ENCODE measurements around the gene ESF1.

Gene ESF1

DNA sequence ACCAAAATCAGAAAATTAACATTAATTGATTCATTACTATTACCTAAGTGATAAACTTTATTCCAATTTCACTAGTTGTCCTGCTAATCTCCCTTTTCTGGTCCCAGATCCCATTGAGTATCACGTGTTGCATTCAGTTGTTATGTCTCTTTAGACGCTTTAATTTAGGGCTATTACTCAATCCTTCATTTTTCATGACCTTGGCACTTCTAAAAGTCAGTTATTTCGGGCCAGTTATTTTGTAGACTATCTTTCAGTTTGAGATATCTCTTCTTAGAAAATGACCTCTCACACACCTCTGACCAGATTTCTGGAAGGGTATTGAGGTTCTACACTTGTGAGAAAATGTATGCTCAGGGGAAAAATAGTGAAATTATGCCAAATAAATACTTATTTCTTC lies 112.0 kb downstream of the ESF1 start:
- no peak for DNase-seq

DNA sequence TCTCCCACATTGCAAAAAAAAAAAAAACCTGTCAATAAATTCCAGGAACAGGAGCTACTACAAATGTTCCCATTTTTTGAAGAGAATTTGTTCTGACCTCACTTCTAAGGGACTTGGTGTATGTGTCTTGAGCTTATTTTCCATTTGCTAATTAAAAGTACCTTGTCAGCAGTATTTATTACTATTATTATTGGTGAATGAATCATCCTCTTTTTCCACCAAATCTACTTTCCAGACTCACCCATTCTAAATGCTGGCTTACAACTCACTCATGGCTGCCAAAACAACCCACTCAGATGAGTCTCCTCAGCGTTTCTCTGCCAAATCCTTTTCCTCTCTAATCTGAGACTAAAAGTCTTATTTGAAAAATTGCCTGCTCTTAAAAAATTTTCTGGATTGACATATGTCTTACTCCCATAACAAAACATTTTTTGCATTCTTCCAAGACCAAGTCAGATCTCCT lies 112.8 kb downstream of the ESF1 start:
- no peak for DNase-seq

DNA sequence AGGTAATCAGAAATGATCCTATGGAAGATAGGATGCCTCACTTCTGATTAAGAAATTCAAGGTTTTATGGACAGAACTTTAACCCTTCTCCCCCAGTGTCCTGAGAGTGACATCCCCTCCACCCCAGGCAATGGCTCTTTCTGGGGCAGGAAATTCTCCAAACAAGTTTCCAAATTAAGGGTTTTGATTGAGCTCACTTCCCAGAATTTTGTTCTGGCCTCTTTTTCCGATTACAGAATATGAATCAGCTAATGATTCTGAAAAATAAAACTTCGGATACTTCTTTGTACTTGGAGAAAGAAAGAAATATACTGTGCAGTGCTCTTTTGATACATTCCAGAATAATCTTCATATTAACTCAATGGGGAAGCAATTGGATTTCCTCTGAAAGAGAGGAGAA lies 113.2 kb downstream of the ESF1 start:
- no peak for DNase-seq

DNA sequence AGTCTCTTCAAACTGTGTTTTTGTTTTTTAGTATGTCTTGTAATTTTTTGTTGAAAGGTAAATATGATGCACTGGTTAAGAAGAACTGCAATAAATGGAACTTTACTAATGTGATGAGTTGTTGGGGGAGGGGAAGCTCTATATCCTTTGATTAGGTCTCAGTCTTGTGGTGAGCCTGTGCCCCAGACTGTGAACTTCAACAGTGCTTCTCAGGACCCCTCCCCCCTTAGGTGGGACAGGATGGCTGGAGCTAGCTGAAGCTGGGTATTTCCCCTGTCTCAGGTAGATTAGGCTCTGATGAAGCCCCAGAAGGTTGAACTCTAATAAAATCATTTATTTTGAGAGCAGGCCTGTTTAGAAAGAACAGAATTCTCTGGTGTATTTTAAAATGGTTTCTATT lies 114.6 kb downstream of the ESF1 start:
- DNase-seq: no peak

DNA sequence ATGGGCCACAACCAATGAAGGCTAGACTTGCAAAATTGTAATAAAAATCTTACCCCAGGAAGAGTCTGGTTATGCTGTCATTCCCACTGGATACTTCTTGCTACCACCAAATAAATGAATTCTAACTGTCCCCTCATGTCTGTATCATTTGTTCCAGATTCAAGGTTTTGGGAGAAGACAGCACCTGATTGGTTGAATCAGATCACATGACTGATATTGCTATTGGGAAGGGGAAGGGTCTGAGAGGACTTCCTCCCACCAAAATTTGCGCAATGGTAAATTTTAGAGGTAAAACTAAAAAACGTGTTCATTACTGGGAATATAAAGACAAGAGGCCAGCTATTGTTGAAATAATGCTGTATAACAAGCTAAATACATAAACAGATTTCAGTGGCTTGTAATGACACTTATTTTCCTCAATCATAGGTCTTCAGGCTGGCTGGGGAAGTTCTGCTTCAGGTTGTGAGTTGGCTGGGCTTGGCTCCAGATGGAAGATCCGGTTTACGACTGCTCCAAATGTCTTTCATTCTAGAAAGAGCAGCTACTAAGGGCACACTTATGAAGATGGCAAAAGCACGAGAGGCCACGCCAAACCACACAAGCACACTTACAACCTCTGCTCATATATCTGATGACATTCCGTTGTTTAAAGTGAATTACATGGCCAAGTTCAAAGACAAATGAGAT lies 118.9 kb downstream of the ESF1 start:
- no peak for DNase-seq
